Measurements from ENCODE around the gene AGRP. TPM values are rescaled to one million over a fixed set of nuclear protein-coding genes. Genes with fewer than 3 reads are reported as not detected.
"Not testable (repeated sequence)": the region's sequence is repeated elsewhere in the genome, so short reads cannot be mapped to it uniquely, and the experiment has no call there.

Gene AGRP
- total RNA-seq, 1 experiment from 2014 or later, result not detected

- peaks cover 32% of the 10 kb centered on the region for H3K4me1 ChIP-seq (replicated peaks)
- no peak overlapping the region for H3K27ac ChIP-seq
- H3K27me3 ChIP-seq (replicated peaks), result no peaks in the 10 kb centered on the region
These were observed 34.5 kb upstream of the AGRP start for GRCh38 chr16:67517661-67518423.

GRCh38 chr16:67517155-67517445, 33.8 kb upstream of the AGRP start:
- Histone ChIP-seq H3K27me3 (replicated peaks) (no peaks in the 10 kb centered on the region), H3K36me3 (no peaks in the 10 kb centered on the region), H3K9me3 (replicated peaks) (no peaks in the 10 kb centered on the region), H3K4me3 (no peak overlapping the region), H3K4me1 (replicated peaks) (peaks cover 32% of the 10 kb centered on the region), H3K27ac (no peak overlapping the region)
- DNase-seq (ENCODE audit: low read depth in 1 of 2, low spot score in 2 of 2), result no peak

More at GRCh38 chr16:67517661-67518423, 34.5 kb upstream of the AGRP start:
- Histone ChIP-seq H3K4me3 (no peak overlapping the region), H3K9me3 (replicated peaks) (no peaks in the 10 kb centered on the region), H3K36me3 (no peaks in the 10 kb centered on the region)
- DNase-seq (ENCODE audit: low read depth in 1 of 2, low spot score in 2 of 2), result no peak

GRCh38 chr16:67516296-67517154, 33.2 kb upstream of the AGRP start:
- no peak overlapping the region for H3K4me3 ChIP-seq
- H3K9me3 ChIP-seq (replicated peaks), result no peaks in the 10 kb centered on the region
- peaks cover 28% of the 10 kb centered on the region for H3K4me1 ChIP-seq (replicated peaks)
- no peaks in the 10 kb centered on the region for H3K36me3 ChIP-seq
- peak in 1 of 2 experiments; percentile 54 for DNase-seq (ENCODE audit: low read depth in 1 of 2, low spot score in 2 of 2)
- peak overlapping the region; percentile 56 for H3K27ac ChIP-seq
- H3K27me3 ChIP-seq (replicated peaks), result no peaks in the 10 kb centered on the region

- Histone ChIP-seq H3K27me3 (replicated peaks) (no peaks in the 10 kb centered on the region), H3K27ac (no peak overlapping the region)
These were observed 31.1 kb upstream of the AGRP start for GRCh38 chr16:67514382-67514828.

GRCh38 chr16:67513892-67514291, 30.5 kb upstream of the AGRP start:
- H3K4me3 ChIP-seq; H3K36me3 ChIP-seq; H3K27ac ChIP-seq; DNase-seq (ENCODE audit: low read depth in 1 of 2, low spot score in 2 of 2); H3K9me3 ChIP-seq (replicated peaks); H3K27me3 ChIP-seq (replicated peaks): not testable (repeated sequence)
- peaks cover 25% of the 10 kb centered on the region for H3K4me1 ChIP-seq (replicated peaks)

More at GRCh38 chr16:67514382-67514828, 31.1 kb upstream of the AGRP start:
- no peaks in the 10 kb centered on the region for H3K9me3 ChIP-seq (replicated peaks)
- H3K4me3 ChIP-seq, result no peak overlapping the region
- peak; percentile 68 to 72 for DNase-seq (ENCODE audit: low read depth in 1 of 2, low spot score in 2 of 2)
- H3K36me3 ChIP-seq, result no peaks in the 10 kb centered on the region
- peaks cover 25% of the 10 kb centered on the region for H3K4me1 ChIP-seq (replicated peaks)

- H3K9me3 ChIP-seq (replicated peaks), result no peaks in the 10 kb centered on the region
- no peak overlapping the region for H3K4me3 ChIP-seq
- H3K27ac ChIP-seq, result no peak overlapping the region
- no peak for DNase-seq (ENCODE audit: low read depth in 1 of 2, low spot score in 2 of 2)
- H3K27me3 ChIP-seq (replicated peaks), result no peaks in the 10 kb centered on the region
- no peaks in the 10 kb centered on the region for H3K4me1 ChIP-seq (replicated peaks)
- H3K36me3 ChIP-seq, result no peaks in the 10 kb centered on the region
These were observed 25.7 kb upstream of the AGRP start for GRCh38 chr16:67509016-67509415.

- Histone ChIP-seq H3K9me3 (replicated peaks) (no peaks in the 10 kb centered on the region), H3K27me3 (replicated peaks) (no peaks in the 10 kb centered on the region), H3K36me3 (no peaks in the 10 kb centered on the region), H3K4me1 (replicated peaks) (no peaks in the 10 kb centered on the region), H3K4me3 (no peak overlapping the region), H3K27ac (no peak overlapping the region)
- no peak for DNase-seq (ENCODE audit: low read depth in 1 of 2, low spot score in 2 of 2)
These were observed 23.1 kb upstream of the AGRP start for GRCh38 chr16:67506468-67506867.

- H3K4me3 ChIP-seq, result no peak overlapping the region
- DNase-seq (ENCODE audit: low read depth in 1 of 2, low spot score in 2 of 2), result no peak
- no peaks in the 10 kb centered on the region for H3K4me1 ChIP-seq (replicated peaks)
- H3K27ac ChIP-seq, result no peak overlapping the region
- no peaks in the 10 kb centered on the region for H3K36me3 ChIP-seq
- H3K27me3 ChIP-seq (replicated peaks), result no peaks in the 10 kb centered on the region
- H3K9me3 ChIP-seq (replicated peaks), result no peaks in the 10 kb centered on the region
These were observed 21.0 kb upstream of the AGRP start for GRCh38 chr16:67504031-67505021.

- Histone ChIP-seq H3K9me3 (replicated peaks) (no peaks in the 10 kb centered on the region), H3K4me3 (no peak overlapping the region), H3K27me3 (replicated peaks) (no peaks in the 10 kb centered on the region), H3K4me1 (replicated peaks) (no peaks in the 10 kb centered on the region), H3K27ac (no peak overlapping the region), H3K36me3 (no peaks in the 10 kb centered on the region)
- DNase-seq (ENCODE audit: low read depth in 1 of 2, low spot score in 2 of 2), result no peak
These were observed 15.8 kb upstream of the AGRP start for GRCh38 chr16:67499106-67499505.

GRCh38 chr16:67490335-67491096, 7.2 kb upstream of the AGRP start:
- DNase-seq (ENCODE audit: low read depth in 1 of 2, low spot score in 2 of 2), result no peak

GRCh38 chr16:67489401-67490083, 6.2 kb upstream of the AGRP start:
- Histone ChIP-seq H3K27ac (no peak overlapping the region), H3K4me1 (replicated peaks) (no peaks in the 10 kb centered on the region), H3K4me3 (no peak overlapping the region), H3K9me3 (replicated peaks) (no peaks in the 10 kb centered on the region), H3K27me3 (replicated peaks) (no peaks in the 10 kb centered on the region), H3K36me3 (no peaks in the 10 kb centered on the region)
- DNase-seq (ENCODE audit: low read depth in 1 of 2, low spot score in 2 of 2), result no peak

More at GRCh38 chr16:67490335-67491096, 7.2 kb upstream of the AGRP start:
- Histone ChIP-seq H3K27ac (no peak overlapping the region), H3K27me3 (replicated peaks) (no peaks in the 10 kb centered on the region), H3K9me3 (replicated peaks) (no peaks in the 10 kb centered on the region), H3K4me1 (replicated peaks) (no peaks in the 10 kb centered on the region), H3K36me3 (no peaks in the 10 kb centered on the region), H3K4me3 (no peak overlapping the region)

- H3K4me1 ChIP-seq (replicated peaks); H3K27ac ChIP-seq; H3K36me3 ChIP-seq; DNase-seq (ENCODE audit: low read depth in 1 of 2, low spot score in 2 of 2); H3K4me3 ChIP-seq; H3K27me3 ChIP-seq (replicated peaks); H3K9me3 ChIP-seq (replicated peaks): not testable (repeated sequence)
These were observed 4.2 kb upstream of the AGRP start for GRCh38 chr16:67487561-67487960.
